ENCODE data around the gene BAAT. TPM values are rescaled to one million over a fixed set of nuclear protein-coding genes. Genes with fewer than 3 reads are reported as not detected.
A peak's percentile ranks its signal among the peaks of the same experiment; 100 is the strongest.

Gene BAAT
- total and polyA plus RNA-seq, 2 of the 13 experiments (the other 11 are each of a cell fraction or from before 2014, with no cell fraction given): 0.71 to 7.9 TPM

DNA sequence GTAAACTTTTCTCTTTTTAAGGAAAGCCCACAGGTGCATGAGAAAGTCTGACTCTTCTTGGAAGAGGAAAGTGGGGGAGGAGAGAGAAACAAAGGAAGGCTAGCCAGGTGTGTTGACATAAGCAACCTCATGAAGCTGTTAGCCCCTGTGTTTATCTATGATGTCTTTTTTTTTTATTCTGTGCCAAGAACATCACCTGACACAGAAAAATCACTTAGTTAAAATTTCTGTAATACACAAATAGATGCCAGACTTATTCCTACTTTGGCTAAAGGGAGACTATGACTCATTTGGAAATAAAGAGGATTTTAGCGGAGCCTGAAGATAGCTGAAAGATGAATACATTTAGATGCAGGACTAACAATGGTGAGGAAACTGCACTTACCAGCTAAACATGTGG is 58.3 kb downstream of the BAAT start (continued):
- TF ChIP-seq, protein P1, sequence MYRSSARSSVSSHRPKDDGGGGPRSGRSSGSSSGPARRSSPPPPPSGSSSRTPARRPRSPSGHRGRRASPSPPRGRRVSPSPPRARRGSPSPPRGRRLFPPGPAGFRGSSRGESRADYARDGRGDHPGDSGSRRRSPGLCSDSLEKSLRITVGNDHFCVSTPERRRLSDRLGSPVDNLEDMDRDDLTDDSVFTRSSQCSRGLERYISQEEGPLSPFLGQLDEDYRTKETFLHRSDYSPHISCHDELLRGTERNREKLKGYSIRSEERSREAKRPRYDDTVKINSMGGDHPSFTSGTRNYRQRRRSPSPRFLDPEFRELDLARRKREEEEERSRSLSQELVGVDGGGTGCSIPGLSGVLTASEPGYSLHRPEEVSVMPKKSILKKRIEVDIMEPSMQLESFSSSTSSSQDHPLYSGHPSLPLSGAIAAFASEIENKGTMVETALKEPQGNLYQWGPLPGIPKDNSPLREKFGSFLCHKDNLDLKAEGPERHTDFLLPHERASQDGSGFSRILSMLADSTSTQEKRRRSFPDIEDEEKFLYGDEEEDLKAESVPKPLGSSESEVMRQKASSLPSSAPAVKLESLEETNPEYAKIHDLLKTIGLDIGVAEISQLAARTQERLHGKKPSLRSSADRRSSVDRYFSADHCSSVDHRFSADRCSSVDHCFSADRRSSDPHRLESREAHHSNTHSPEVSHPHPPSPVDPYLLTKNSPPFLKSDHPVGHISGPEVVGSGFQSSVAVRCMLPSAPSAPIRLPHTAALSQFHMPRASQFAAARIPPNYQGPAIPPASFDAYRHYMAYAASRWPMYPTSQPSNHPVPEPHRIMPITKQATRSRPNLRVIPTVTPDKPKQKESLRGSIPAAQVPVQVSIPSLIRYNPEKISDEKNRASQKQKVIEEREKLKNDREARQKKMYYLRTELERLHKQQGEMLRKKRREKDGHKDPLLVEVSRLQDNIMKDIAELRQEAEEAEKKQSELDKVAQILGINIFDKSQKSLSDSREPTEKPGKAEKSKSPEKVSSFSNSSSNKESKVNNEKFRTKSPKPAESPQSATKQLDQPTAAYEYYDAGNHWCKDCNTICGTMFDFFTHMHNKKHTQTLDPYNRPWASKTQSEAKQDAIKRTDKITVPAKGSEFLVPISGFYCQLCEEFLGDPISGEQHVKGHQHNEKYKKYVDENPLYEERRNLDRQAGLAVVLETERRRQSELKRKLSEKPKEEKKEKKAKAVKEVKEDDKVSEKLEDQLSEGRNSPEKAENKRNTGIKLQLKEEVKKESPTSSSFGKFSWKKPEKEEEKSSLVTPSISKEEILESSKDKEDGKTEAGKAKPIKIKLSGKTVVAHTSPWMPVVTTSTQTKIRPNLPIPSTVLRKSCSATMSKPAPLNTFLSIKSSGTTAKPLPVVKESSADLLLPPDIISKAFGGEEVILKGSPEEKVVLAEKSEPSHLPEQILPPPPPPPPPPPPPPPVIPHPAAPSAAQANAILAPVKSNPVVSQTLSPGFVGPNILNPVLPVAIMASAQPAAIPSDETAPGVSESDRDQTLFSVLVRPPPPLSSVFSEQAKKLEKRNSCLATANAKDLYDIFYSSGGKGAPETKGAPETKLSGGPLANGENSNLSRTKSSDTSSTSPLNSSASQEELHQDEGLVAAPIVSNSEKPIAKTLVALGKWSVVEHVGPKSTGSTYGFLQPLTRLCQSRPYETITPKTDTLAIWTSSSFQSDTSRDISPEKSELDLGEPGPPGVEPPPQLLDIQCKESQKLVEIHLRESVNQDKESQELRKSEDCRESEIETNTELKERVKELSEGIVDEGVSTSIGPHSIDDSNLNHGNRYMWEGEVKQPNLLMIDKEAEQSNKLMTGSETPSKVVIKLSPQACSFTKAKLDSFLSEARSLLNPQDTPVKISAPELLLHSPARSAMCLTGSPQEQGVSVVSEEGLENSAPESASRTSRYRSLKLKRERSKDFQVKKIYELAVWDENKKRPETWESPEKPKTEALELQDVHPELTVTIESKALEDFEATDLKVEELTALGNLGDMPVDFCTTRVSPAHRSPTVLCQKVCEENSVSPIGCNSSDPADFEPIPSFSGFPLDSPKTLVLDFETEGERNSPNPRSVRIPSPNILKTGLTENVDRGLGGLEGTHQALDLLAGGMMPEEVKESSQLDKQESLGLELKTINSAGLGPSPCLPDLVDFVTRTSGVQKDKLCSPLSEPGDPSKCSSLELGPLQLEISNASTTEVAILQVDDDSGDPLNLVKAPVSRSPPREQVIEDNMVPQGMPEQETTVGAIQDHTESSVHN (CRISPR knock-in tag; IDR thresholded peaks at IDR 0.05): no peak
- TF ChIP-seq GFI1 (CRISPR knock-in tag; IDR thresholded peaks at IDR 0.05; ENCODE audit: borderline replicate concordance) (0 out of 2 replicates have a peak, but pooled peaks have one; percentile 5), CREM (IDR thresholded peaks at IDR 0.05) (0 out of 2 replicates have a peak, but pooled peaks have one; percentile 21), CREM (CRISPR knock-in tag; IDR thresholded peaks at IDR 0.05) (no peak), ZNF737 (CRISPR knock-in tag; IDR thresholded peaks at IDR 0.05; ENCODE audit: borderline replicate concordance) (no peak), NR2F6 (IDR thresholded peaks at IDR 0.05) (no peak), NR2F6 (CRISPR knock-in tag; IDR thresholded peaks at IDR 0.05) (no peak)
- TF ChIP-seq, protein P2, sequence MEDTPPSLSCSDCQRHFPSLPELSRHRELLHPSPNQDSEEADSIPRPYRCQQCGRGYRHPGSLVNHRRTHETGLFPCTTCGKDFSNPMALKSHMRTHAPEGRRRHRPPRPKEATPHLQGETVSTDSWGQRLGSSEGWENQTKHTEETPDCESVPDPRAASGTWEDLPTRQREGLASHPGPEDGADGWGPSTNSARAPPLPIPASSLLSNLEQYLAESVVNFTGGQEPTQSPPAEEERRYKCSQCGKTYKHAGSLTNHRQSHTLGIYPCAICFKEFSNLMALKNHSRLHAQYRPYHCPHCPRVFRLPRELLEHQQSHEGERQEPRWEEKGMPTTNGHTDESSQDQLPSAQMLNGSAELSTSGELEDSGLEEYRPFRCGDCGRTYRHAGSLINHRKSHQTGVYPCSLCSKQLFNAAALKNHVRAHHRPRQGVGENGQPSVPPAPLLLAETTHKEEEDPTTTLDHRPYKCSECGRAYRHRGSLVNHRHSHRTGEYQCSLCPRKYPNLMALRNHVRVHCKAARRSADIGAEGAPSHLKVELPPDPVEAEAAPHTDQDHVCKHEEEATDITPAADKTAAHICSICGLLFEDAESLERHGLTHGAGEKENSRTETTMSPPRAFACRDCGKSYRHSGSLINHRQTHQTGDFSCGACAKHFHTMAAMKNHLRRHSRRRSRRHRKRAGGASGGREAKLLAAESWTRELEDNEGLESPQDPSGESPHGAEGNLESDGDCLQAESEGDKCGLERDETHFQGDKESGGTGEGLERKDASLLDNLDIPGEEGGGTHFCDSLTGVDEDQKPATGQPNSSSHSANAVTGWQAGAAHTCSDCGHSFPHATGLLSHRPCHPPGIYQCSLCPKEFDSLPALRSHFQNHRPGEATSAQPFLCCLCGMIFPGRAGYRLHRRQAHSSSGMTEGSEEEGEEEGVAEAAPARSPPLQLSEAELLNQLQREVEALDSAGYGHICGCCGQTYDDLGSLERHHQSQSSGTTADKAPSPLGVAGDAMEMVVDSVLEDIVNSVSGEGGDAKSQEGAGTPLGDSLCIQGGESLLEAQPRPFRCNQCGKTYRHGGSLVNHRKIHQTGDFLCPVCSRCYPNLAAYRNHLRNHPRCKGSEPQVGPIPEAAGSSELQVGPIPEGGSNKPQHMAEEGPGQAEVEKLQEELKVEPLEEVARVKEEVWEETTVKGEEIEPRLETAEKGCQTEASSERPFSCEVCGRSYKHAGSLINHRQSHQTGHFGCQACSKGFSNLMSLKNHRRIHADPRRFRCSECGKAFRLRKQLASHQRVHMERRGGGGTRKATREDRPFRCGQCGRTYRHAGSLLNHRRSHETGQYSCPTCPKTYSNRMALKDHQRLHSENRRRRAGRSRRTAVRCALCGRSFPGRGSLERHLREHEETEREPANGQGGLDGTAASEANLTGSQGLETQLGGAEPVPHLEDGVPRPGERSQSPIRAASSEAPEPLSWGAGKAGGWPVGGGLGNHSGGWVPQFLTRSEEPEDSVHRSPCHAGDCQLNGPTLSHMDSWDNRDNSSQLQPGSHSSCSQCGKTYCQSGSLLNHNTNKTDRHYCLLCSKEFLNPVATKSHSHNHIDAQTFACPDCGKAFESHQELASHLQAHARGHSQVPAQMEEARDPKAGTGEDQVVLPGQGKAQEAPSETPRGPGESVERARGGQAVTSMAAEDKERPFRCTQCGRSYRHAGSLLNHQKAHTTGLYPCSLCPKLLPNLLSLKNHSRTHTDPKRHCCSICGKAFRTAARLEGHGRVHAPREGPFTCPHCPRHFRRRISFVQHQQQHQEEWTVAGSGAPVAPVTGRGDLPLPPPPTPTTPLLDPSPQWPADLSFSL (CRISPR knock-in tag; IDR thresholded peaks at IDR 0.05): no peak
- TF ChIP-seq, protein P3, sequence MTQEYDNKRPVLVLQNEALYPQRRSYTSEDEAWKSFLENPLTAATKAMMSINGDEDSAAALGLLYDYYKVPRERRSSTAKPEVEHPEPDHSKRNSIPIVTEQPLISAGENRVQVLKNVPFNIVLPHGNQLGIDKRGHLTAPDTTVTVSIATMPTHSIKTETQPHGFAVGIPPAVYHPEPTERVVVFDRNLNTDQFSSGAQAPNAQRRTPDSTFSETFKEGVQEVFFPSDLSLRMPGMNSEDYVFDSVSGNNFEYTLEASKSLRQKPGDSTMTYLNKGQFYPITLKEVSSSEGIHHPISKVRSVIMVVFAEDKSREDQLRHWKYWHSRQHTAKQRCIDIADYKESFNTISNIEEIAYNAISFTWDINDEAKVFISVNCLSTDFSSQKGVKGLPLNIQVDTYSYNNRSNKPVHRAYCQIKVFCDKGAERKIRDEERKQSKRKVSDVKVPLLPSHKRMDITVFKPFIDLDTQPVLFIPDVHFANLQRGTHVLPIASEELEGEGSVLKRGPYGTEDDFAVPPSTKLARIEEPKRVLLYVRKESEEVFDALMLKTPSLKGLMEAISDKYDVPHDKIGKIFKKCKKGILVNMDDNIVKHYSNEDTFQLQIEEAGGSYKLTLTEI (CRISPR knock-in tag; conservative IDR thresholded peaks at IDR 0.05): no peak
- TF ChIP-seq, protein P4, sequence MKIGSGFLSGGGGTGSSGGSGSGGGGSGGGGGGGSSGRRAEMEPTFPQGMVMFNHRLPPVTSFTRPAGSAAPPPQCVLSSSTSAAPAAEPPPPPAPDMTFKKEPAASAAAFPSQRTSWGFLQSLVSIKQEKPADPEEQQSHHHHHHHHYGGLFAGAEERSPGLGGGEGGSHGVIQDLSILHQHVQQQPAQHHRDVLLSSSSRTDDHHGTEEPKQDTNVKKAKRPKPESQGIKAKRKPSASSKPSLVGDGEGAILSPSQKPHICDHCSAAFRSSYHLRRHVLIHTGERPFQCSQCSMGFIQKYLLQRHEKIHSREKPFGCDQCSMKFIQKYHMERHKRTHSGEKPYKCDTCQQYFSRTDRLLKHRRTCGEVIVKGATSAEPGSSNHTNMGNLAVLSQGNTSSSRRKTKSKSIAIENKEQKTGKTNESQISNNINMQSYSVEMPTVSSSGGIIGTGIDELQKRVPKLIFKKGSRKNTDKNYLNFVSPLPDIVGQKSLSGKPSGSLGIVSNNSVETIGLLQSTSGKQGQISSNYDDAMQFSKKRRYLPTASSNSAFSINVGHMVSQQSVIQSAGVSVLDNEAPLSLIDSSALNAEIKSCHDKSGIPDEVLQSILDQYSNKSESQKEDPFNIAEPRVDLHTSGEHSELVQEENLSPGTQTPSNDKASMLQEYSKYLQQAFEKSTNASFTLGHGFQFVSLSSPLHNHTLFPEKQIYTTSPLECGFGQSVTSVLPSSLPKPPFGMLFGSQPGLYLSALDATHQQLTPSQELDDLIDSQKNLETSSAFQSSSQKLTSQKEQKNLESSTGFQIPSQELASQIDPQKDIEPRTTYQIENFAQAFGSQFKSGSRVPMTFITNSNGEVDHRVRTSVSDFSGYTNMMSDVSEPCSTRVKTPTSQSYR (CRISPR knock-in tag; IDR thresholded peaks at IDR 0.05; ENCODE audit: borderline replicate concordance): peak; percentile 38; the same call in 1 of the 2 replicates

Data from HepG2 (cell line).